Right renal pelvis (tissue), 4 donors: ENCODE measurements around the gene HERPUD1. TPM values are rescaled to one million over a fixed set of nuclear protein-coding genes. Genes with fewer than 3 reads are reported as not detected.
A peak's percentile ranks its signal among the peaks of the same experiment; 100 is the strongest.
"Not testable (repeated sequence)": the region's sequence is repeated elsewhere in the genome, so short reads cannot be mapped to it uniquely, and the experiment has no call there.

Experiments
- DNase-seq, 4 donors: peaks; one replicate each; pipeline ENCODE4 v3.0.0-alpha.2; 2013; ENCODE audit warnings: low read depth in 4 of 4, low spot score in 3 of 4, missing footprints in 1 of 4
- polyA plus RNA-seq, 4 donors: library from polyadenylated mRNA; unstranded; fragments of 120-200 nt; gene quantifications; one replicate each; pipeline ENCODE4 v1.2.1, GENCODE V29; 2013; ENCODE audit not compliant: insufficient read length in 4 of 4

Gene HERPUD1
- polyA plus RNA-seq, 4 donors, result 116 to 134 (median 122) TPM

DNA sequence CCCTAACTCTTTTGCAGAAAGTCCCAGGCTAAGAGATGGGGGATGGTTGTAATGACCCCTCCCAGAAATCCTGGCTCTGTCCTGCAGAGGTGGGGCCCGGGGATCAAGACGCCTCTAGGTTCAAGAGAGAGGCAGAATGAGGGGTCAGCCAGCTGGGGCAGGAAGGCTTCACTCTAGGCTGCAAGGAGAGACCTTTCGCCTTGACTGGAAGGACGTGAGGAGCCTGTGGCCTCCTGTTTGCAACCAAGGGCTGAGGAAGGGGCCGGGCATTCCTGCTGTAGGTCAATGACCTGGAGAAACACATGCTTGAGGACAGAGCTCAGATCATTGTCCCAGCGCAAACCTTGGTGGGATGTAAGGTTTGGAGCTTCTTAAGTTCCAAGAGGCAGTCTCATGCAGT is 21.1 kb downstream of the HERPUD1 start:
- DNase-seq, result no peak

DNA sequence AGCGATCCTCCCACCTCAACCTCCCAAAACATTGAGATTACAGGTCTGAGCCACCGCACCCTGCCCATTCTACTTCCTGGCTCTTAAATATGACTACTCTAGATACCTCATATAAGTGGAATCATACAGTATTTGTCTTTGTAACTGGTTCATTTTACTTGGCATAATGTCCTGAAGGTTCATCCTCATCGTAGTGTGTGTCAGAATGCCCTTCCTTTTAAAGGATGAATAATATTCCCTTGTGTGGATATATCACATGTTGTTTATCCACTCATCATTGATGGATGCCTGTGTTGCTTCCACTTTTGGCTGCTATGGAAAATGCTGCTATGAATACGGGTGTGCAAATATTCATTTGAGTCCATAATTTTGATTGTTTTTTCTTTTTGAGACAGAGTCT is 24.1 kb downstream of the HERPUD1 start:
- no peak for DNase-seq

DNA sequence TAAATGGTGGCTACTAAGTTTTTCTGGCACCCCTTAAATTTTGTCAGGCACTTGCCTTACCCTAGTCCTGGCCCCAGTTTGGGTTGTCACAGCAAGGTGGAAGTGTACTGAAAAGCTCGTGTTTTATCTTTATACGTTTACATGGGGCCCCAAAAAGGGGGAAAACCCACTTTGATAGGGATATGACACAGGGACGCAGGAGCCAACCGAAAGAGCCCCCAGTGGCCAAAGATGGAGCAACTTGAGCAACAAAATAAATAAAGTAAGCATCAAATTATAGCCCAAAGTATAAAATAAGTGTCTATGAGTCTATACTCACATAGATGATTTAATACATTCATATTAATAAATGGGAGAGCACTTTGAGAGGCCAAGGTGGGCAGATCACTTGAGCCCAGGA is 24.8 kb downstream of the HERPUD1 start:
- DNase-seq, result no peak

DNA sequence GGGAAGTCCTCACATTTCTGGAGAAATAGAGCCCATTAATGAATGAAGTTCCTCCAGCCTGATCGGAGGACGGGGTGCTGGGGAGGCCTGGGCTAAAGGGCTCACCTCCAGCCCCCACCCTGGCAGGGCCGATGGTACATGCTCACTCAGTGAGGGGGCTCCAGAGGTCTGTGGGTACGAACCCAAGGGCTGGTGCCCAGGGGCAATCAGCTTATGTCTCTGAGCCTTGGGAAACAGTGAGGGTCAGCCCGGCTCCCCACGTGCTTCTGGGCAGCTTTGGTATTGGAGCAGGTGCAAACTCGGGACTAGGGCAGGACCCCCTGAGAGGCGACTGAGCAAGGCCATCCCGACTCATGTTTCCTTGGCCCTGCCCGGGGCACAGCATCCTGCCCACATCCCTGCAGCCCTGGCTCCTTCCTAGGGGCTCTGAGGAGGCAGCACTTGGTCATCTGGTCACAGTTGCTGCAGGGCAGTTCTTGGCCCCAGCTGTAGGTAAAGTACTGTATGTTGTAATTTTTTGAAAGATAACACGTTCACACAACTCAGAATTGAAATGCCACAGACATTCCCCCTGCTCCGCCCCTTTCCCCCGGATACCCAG is 28.8 kb downstream of the HERPUD1 start:
- DNase-seq, result no peak

DNA sequence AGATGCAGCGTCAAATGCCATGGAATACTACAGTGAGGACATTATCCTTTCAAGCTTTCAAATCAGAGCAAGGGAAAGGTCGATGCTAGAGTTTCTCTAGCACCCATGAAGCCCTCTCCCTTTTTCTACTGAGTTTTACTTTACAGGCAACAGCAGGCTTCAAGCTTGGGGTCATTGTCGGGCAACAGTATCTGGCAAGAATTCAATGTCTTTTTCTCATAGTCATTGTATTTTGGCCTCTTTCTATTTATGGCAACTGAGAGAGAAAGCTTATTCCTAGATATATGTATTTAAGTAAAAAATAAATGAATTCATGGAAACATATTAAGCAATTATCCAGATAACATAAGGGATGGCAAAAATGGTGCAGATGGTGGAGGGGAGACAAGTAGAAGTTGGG is 29.4 kb downstream of the HERPUD1 start:
- no peak for DNase-seq

DNA sequence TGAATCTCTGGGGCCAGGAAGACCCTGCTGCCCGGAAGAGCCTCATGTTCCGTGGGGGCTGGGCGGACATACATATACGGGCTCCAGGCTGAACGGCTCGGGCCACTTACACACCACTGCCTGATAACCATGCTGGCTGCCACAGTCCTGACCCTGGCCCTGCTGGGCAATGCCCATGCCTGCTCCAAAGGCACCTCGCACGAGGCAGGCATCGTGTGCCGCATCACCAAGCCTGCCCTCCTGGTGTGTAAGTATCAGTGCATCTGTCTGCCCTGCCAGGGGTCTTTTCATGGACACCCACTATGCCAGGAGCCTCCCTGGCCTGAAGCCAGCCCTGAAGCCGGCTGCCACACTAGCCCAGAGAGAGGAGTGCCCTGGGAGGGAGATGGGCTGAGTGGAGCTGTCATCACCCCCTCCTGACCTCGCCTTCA is 29.9 kb downstream of the HERPUD1 start, which contains the start of gene CETP:
TSS of gene CETP (plus strand) at position 100 of the 431 bp plus-strand sequence. CDS start at position 130, 30 bp downstream.
- no peak for DNase-seq

DNA sequence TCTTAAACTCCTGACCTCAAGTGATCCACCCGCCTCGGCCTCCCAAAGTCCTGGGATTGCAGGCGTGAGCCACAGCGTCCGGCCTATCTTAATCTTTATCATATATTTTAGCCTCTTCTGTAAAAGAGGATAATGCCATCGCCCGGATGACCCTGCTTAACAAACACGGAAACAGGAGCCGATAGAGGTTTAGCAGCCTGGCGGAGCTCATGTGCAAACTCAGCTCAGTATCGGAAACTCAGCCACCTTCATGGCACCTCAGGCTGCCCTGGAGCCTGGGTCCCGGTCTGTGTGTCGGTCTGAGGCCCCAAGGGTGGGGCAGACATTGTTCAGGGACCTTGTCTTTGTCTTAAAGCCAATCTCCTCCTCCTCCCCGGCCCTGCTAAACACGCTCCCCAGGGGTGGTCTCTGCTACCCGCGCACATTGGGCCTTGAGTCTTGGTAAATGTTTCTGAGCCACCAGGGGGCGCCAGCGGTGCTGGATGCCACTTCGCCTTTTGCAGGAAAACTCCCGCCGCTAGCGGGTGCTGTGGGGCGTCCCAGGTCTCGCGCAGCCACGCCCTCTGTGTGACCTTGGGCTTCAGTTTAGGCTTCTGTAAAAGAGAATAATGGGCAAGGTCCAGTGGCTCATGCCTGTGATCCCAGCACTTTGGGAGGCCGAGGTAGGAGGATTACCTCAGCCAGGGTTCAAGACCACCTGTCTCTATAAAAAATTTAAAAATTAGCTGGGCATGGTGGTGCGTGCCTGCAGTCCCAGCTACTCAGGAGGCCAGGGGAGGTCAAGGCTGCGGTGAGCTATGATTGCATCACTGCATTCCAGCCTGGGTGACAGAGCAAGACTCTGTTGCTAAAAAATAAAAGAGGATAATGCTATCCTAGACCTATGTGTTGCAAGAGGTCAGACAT is 32.6 kb downstream of the HERPUD1 start:
- DNase-seq, result peak; percentile 36 to 58 (median 51)

DNA sequence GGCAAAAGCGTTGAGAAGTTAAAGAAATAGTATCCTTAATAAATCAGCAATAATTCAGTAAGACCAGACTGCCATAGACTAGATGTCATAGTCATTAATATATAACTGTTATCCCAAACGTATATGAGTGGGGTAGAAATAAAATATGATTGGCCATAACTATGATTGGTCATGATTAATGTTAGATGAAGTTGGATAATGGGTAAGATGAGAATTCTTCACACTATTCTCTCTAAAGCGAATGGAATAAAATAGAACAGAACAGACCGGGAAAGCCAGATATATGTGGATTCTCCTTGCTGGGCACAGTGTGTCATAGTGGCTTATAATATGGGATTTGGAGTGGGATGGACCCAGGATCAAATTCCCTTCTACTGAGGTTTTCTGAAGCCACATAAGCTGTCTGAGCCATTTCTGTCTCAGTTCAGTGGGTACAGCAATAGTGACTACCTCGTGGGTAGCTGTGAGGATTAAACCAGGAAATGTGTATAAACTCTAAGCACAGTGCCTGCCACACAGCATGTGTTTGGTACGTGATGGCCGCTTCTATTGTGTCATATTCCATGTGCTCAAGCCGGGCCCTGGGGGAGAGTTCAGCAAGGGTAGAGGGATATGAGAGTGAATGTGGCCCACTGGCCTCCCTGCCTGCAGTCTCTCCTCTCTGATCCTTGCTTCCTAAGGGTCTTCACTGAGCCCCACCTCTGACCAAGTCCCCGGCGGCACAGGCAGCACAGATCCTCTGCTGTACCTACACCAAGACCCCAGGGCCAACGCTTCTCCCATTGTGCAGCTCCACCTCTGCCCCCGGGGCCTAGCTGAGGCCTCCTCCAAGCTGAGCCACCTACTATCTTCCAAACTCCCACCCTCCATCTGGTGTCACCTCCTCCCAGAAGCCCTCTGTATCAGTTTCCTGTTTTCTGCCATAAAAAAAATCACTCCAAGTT is 33.5 kb downstream of the HERPUD1 start:
- no peak for DNase-seq

DNA sequence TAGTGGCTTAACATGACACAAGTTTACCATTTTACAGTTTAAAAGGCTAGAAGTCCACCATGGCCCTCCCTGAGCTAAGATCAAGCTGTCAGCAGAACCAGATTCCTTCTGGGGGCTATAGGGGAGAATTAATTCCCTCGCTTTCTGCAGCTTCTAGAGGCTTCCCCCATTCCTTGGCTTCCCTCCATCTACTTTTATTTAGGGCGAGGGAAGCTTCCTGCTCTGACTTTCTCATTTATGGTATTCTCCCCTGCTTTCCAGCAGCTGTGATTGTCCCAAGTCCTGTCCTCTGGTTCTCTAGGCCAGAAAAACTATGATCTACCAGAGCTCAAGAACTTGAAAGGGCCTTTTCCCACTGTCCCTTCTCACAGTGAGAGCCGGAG is 34.1 kb downstream of the HERPUD1 start:
- peak in 2 of 4 donors; percentile 44 to 53 for DNase-seq

DNA sequence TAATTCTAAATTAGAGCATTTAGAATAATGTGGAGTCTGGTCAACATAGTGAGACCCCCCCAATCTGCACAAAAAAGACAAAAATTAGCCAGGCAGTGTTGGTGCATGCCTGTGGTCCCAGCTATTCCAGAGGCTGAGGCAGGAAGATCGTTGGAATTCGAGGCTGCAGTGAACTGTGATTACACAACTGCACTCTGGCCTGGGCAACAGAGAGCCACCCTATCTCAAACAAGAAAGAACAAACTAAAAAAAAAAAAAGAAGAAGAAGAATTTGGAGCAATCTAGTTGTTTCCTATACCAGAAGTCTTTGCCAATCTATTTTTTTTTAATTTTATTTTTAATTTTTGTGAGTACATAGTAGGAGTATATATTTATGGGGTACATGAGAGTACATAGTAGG is 35.8 kb downstream of the HERPUD1 start:
- no peak for DNase-seq

DNA sequence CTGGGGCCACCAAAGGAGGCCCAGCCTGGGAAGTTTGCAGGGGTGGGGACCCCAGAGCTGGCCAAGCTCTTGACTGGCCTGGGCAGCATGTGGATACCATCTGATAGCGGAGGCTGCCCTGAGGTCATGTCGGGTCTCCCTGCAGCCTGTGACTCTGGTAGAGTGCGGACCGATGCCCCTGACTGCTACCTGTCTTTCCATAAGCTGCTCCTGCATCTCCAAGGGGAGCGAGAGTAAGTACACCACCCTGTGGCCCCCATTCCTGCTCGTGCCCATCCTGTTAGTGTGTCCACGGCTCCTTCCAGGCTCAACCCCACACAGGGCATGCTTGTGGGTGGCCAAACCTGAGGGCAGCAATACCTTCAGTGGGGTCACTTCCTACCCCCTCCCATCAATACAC is 37.8 kb downstream of the HERPUD1 start:
- no peak for DNase-seq

DNA sequence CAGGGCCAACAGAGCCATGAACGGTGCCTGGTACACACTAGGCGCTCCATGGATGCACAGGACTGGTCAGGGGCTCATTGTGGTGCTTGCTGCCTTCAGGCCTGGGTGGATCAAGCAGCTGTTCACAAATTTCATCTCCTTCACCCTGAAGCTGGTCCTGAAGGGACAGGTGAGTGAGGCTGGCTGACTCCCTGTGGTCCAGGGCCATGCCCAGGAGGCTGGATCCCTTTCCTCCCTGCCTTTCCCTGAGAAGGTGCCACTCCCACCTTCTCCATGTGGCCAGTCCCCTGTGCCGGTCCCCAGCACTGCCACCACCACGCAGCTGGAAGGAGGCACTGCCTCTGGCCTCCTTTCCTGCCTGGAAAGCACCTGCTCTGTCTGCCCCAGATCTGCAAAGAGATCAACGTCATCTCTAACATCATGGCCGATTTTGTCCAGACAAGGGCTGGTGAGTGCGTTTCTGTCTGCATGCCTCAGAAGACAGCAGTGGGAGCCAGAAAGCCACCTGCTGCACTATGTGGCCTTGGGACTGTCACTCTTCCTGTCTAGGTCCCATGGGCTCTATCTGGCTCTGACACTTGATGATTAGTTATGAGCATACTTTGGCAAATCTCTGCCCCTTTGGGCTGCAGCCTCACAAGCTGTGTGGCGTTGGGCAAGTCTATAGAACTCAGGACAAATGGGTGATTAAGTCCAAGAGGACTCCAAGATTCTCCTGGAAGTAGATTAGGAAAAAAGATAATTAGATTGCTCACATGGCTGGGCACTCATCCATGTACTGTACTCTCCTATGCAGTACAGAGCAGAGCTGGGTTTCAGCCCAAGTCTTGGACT is 39.2 kb downstream of the HERPUD1 start:
- no peak for DNase-seq

DNA sequence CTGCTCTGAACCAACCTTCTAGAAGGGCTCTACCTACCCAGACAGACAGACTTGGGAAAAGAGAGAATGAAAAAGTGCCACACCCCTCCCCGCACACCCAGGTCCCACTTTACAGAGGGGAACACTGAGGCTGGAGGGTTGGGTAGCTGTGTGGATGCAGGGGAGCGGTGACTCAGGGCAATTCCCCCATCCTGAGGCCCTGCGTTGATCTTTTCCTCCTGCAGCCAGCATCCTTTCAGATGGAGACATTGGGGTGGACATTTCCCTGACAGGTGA is 39.8 kb downstream of the HERPUD1 start:
- no peak for DNase-seq

DNA sequence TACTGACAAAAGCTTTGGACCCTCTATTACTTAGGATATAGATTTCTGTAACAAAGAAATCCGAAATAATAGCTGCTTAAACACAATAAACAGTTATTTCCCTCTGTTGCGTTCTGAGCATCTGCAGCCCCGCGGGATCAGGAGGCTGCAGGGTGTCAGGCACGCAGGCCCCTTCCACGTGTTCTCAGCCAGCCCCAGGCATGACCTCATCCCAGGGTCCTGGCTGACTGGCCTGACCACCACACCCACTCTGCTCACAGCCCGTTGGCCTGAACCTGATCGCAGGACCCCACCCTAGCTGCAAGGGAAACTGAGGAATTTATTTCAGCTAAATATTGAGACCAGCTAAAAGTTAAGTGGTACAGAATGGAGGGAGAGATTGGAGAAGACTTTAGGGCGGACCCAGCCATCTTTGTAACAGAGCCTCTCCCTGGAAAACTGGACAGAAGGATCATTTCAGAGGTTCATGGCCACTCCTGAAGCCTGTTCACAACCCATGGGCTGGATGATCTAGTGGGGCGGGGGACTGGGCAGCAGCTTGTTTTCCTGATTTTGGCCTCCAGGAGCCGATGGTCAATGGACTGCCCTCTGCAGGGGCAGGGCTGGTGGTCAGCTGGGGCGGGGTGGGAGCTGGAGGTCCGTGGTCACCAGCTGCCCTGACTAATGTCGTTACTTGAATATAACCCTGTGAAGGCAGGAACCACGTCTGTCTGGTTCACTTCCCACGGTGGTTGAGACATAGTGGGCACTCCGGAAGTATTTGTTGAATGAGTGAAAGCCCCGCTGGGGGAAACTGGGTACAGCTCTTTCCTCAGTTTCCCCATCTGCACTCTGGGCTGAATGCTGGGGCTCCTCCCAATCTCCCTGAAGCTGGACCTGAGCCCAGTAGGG is 40.7 kb downstream of the HERPUD1 start:
- DNase-seq, result no peak

DNA sequence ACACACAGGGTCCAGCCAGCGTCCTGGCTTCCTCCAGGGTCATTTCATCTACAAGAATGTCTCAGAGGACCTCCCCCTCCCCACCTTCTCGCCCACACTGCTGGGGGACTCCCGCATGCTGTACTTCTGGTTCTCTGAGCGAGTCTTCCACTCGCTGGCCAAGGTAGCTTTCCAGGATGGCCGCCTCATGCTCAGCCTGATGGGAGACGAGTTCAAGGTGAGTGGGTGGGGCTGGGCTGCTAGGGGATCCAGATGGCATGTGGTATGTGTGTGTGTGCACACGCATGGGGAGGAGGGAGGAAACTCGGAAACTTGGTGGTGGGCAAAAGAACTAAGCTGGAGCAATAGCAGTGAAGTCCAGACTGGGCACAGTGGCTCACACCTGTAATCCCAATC is 41.4 kb downstream of the HERPUD1 start:
- no peak for DNase-seq

DNA sequence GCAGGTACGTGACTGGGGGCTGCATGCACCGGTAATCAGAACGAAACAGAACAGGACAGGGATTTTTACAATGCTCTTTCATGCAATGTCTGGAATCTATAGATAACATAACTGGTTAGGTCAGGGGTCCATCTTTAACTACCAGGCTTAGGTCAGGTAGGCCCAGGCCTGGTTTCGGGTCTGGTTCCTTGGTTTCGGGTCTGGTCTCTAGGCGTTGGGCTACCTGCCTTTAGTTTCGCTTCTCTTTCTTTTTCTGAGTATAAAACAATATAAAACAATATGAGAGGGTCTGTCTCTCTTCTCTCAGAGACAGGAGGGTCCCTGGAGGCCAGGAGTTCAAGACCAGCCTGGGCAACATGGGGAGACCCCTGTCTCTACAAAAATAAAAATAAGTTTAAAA is 42.0 kb downstream of the HERPUD1 start:
- DNase-seq, result not testable (repeated sequence)

DNA sequence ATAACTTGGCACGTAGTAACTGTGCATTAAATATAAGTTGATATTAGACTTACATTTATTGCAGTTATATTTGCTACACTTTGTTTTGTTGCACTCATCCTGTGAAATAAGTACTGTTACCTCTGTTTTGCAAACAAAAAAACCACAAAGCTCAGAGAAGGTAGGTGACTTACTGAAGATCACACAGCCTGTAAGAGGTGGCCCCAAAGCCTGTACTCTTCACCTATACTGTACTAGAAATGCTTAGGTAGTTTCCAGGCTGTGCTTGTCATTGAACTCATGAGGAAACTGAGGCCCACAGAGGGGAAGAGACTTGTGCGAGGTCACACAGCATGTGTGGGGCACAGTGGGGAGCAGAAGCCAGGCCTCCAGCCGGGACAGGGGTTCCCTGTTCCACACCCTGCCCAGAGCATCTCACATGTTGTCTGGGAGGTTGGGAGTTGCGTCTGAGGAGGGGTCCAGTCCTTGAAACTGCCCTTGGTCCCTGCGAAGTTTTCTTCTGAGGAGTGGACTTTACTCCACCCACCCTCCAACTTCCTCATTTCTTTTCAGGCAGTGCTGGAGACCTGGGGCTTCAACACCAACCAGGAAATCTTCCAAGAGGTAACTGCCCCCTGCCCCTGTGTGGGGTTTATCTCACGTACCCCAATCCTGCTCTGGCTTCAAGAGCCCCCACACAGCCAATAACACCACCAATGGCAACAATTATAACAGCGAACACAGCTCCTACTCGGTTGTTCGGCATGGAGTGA is 42.8 kb downstream of the HERPUD1 start:
- DNase-seq, result no peak

DNA sequence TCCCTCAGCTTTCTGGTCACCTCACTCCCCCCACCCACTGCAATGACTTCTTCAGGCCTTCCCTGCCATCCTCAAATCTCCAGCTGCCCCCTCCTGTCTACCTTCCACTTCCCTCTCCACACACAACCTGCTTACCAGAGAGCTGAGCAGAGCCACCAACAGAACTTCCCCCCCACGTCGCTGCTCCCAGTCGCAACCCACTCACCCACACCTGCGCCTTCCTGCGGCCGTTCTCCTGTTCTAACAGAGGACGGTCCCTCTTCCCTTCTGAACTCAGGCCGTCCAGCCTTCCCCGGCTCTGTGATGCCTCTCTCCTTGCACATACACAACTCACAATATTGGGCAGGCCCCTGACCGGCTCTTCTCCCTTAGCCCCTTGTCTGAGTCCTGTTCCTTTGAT is 43.8 kb downstream of the HERPUD1 start:
- DNase-seq, result no peak

DNA sequence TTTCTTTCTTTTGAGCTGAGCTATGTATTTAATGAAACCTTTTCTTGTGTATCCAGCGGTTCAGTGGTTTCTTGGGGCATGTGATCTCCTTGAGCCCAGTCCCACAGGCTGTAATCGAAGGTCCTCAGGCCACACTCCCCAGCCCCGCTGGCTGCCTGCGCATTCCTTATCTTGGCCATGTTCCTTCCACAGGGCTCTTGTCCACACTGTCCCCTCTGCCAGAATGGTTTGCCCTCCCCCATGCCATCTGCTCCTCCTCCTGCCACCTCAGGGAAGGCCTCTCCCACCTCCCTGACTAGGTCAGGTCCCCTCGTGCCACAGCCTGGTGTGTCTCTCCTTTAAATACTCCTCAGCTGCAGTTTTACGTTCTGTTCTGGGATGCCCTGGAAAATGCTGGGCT is 45.3 kb downstream of the HERPUD1 start:
- no peak for DNase-seq
